ENCODE results near the gene RDH8. TPM values are rescaled to one million over a fixed set of nuclear protein-coding genes. Genes with fewer than 3 reads are reported as not detected.

Gene RDH8
- total and polyA plus RNA-seq, 2 of the 8 experiments (the other 6 are each of a cell fraction or from before 2014, with no cell fraction given) = 0.38 TPM; not detected in 1

DNA sequence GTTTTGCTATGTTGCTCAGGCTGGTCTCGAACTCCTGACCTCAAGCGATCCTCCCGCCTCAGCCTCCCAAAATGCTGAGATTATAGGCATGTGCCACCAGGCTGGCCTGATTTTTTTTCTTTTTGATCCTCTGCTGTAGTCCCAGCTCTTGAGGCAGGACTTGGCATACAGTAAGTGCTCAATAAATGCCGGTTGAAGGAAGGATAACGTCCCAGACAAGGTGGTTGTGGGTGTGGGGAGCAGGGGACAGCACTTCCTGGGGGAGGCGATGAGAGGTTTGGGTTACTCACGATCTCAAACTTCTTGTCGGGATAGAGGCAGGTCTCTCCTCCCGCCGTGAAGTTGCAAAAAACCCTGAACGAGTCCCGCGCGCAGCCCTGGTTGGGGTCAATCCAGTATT, 47.3 kb upstream of the RDH8 start:
- H2BK15ac ChIP-seq (ENCODE audit: low read length) = no peak overlapping the region
- ChIA-PET POLR2A (ENCODE audit: partially characterized antibody) (interaction anchor here (0.7 to 1.5 kb wide), 4 partner anchors 9 to 35 kb away, joined by 3 to 5 read pairs (median 4); no protein-coding TSS in a partner anchor), CTCF (ENCODE audit: partially characterized antibody) (interaction anchor here (0.5 to 5.7 kb wide), 8 partner anchors 13 to 119 kb away, joined by 3 to 44 read pairs (median 9); no protein-coding TSS in a partner anchor)
- H3K18ac ChIP-seq (ENCODE audit: extremely low read depth, low read length) = peak overlapping the region; percentile 71
- no peak overlapping the region; the same call in 1 of the 2 replicates for H4K8ac ChIP-seq (ENCODE audit: extremely low read depth, insufficient read depth, low read length)
- no peaks in the 10 kb centered on the region for H3K9me3 ChIP-seq (ENCODE audit: insufficient read depth in 2 of 2, low read depth in 1 of 2, low read length in 1 of 2)
- peaks cover 11% of the 10 kb centered on the region; the same call in 1 of the 2 replicates for H3K23me2 ChIP-seq (ENCODE audit: low read depth, low read length)
- H3K79me1 ChIP-seq (ENCODE audit: low read depth, low read length) = no peaks in the 10 kb centered on the region
- H2BK120ac ChIP-seq (replicated peaks; ENCODE audit: low read depth, low read length) = no peak overlapping the region
- H2BK12ac ChIP-seq (ENCODE audit: low read depth, low read length) = 0 out of 2 replicates have a peak overlapping the region, but pooled peaks have one; percentile 68
- no peak overlapping the region for H3K14ac ChIP-seq (ENCODE audit: insufficient read length)
- H3K79me2 ChIP-seq (ENCODE audit: control insufficient read depth in 1 of 2, insufficient read depth in 2 of 2, low read length in 2 of 2) = no peaks in the 10 kb centered on the region
- H3K23ac ChIP-seq (ENCODE audit: insufficient read length) = no peak overlapping the region
- H4K5ac ChIP-seq (ENCODE audit: insufficient read length, low read depth, low read length) = peak overlapping the region; percentile 3
- H3K36me3 ChIP-seq (ENCODE audit: control insufficient read depth in 2 of 4, insufficient read depth in 4 of 4, low read length in 3 of 4) = no peaks in the 10 kb centered on the region
- H3K27me3 ChIP-seq (replicated peaks in 1 of 4; ENCODE audit: control insufficient read depth in 3 of 4, extremely low read depth in 1 of 4, insufficient read depth in 3 of 4, low read length in 3 of 4) = peaks cover 0 to 10% (median 7%) of the 10 kb centered on the region in 4 experiments; a peak in 6 of 7 replicates
- H3K4ac ChIP-seq (replicated peaks; ENCODE audit: insufficient read length, low read depth, low read length) = no peak overlapping the region
- no peak overlapping the region; a peak in 1 of 7 replicates for H3K9ac ChIP-seq (replicated peaks in 1 of 4; ENCODE audit: extremely low read depth in 1 of 4, low read depth in 3 of 4, low read length in 3 of 4)
- H2BK20ac ChIP-seq (ENCODE audit: low read length) = no peak overlapping the region
- H3K27ac ChIP-seq (ENCODE audit: low read depth, low read length) = no peak overlapping the region
- H2AK5ac ChIP-seq (ENCODE audit: low read depth, low read length) = no peak overlapping the region
- no peak overlapping the region for H3K56ac ChIP-seq (replicated peaks; ENCODE audit: insufficient read length, low read depth, low read length)
- peak overlapping the region; percentile 66 to 68 for H3K4me2 ChIP-seq (ENCODE audit: insufficient read depth in 1 of 2, low read depth in 2 of 2, low read length in 2 of 2)
- 51% methylated on average over 6 of the region's 14 CpGs; no CpG with 5 or more reads in 1 of the 2 experiments for WGBS, 2 experiments (ENCODE audit: extremely low coverage in 1 of 2, insufficient coverage in 1 of 2, insufficient read length in 1 of 2, insufficient replicate concordance in 2 of 2, low coverage in 1 of 2, low lambda C conversion rate in 2 of 2, missing lambda C conversion rate in 1 of 2)
- DNase-seq (ENCODE audit: low read depth in 1 of 2, low spot score in 2 of 2) (no peak), FAIRE-seq (no peak)
- no peak overlapping the region for H2AFZ ChIP-seq (ENCODE audit: low read length)
- no peaks in the 10 kb centered on the region for H4K20me1 ChIP-seq (replicated peaks in 1 of 2; ENCODE audit: control insufficient read depth in 1 of 2, insufficient read depth in 2 of 2, low read length in 2 of 2)
- H2BK5ac ChIP-seq (ENCODE audit: low read depth, low read length) = no peak overlapping the region
- H3K4me3 ChIP-seq (ENCODE audit: extremely low read depth in 1 of 4, insufficient read depth in 2 of 4, low read depth in 3 of 4, low read length in 4 of 4) = peak overlapping the region; percentile 4 to 56 (median 42)
- peaks cover 0 to 9% (median 0%) of the 10 kb centered on the region in 4 experiments; a peak in 2 of 7 replicates for H3K4me1 ChIP-seq (replicated peaks in 1 of 4; ENCODE audit: control insufficient read depth in 3 of 4, insufficient read depth in 4 of 4, low read length in 3 of 4)
- H4K91ac ChIP-seq (replicated peaks; ENCODE audit: insufficient read length, low read length) = no peak overlapping the region
- TF ChIP-seq SUZ12 (IDR thresholded peaks at IDR 0.05; ENCODE audit: low read length) (no peak; the same call in 1 of the 2 replicates), CBX5 (IDR thresholded peaks at IDR 0.05; ENCODE audit: low read depth, low read length) (no peak), CTBP2 (IDR thresholded peaks at IDR 0.05; ENCODE audit: borderline replicate concordance, insufficient read depth, insufficient read length, low read length) (no peak), KDM1A (IDR thresholded peaks at IDR 0.05; ENCODE audit: borderline replicate concordance, low read length) (no peak), EZH2 (IDR thresholded peaks at IDR 0.05; ENCODE audit: low read depth, low read length, severe bottlenecking) (no peak), TAF7 (optimal IDR thresholded peaks at IDR 0.05; ENCODE audit: borderline replicate concordance, low read depth, low read length) (no peak), TAF1 (IDR thresholded peaks at IDR 0.05; ENCODE audit: low read depth, low read length) (no peak), SAP30 (IDR thresholded peaks at IDR 0.05; ENCODE audit: insufficient read depth, insufficient replicate concordance, low read length) (no peak)
- TF ChIP-seq, protein P1, sequence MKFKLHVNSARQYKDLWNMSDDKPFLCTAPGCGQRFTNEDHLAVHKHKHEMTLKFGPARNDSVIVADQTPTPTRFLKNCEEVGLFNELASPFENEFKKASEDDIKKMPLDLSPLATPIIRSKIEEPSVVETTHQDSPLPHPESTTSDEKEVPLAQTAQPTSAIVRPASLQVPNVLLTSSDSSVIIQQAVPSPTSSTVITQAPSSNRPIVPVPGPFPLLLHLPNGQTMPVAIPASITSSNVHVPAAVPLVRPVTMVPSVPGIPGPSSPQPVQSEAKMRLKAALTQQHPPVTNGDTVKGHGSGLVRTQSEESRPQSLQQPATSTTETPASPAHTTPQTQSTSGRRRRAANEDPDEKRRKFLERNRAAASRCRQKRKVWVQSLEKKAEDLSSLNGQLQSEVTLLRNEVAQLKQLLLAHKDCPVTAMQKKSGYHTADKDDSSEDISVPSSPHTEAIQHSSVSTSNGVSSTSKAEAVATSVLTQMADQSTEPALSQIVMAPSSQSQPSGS (IDR thresholded peaks at IDR 0.05; ENCODE audit: low read length) = no peak

Measured in H1 (cell line).